Chondrocyte (in vitro differentiated cells): Measurements from ENCODE around the gene TRPC1. TPM values are rescaled to one million over a fixed set of nuclear protein-coding genes. Genes with fewer than 3 reads are reported as not detected.

Experiments used
- DNase-seq: peaks from one replicate; pipeline ENCODE4 v3.0.0; 2021; ENCODE audit warnings: mixed read lengths, low spot score
- H3K27ac Mint-ChIP-seq: one replicate; pipeline ENCODE4 v1.8.0; 2021; ENCODE audit warnings: mild to moderate bottlenecking, moderate library complexity, mixed read lengths; ENCODE audit not compliant: unreplicated experiment
- H3K27me3 Mint-ChIP-seq: 2 replicates; pipeline ENCODE4 v1.8.0; 2021; ENCODE audit warnings: low read depth, mixed read lengths
- H3K36me3 Mint-ChIP-seq: 2 replicates; pipeline ENCODE4 v1.8.0; 2021; ENCODE audit warnings: low read depth, mixed read lengths
- H3K4me1 Mint-ChIP-seq: 2 replicates; pipeline ENCODE4 v1.8.0; 2021; ENCODE audit warnings: low read depth, mild to moderate bottlenecking, mixed read lengths
- H3K4me3 Mint-ChIP-seq: one replicate; pipeline ENCODE4 v1.8.0; 2021; ENCODE audit warnings: mild to moderate bottlenecking, moderate library complexity, mixed read lengths; ENCODE audit not compliant: unreplicated experiment
- H3K9me3 Mint-ChIP-seq: 2 replicates; pipeline ENCODE4 v1.8.0; 2021; ENCODE audit warnings: low read depth, mixed read lengths
- CTCF ChIP-seq: fragments of 200-600 bp; sonication (generic); IDR thresholded peaks from 2 replicates; pipeline ENCODE4 v1.5.0; 2021; ENCODE audit warnings: antibody characterized with exemption, mild to moderate bottlenecking, moderate library complexity
- total RNA-seq: library from RNA; stranded (reverse); gene quantifications from 3 replicates; pipeline ENCODE4 v1.2.1, GENCODE V29; 2021

TRPC1 gene
- total RNA-seq, 1 donor from 2014 or later, result 15.1 TPM

DNA sequence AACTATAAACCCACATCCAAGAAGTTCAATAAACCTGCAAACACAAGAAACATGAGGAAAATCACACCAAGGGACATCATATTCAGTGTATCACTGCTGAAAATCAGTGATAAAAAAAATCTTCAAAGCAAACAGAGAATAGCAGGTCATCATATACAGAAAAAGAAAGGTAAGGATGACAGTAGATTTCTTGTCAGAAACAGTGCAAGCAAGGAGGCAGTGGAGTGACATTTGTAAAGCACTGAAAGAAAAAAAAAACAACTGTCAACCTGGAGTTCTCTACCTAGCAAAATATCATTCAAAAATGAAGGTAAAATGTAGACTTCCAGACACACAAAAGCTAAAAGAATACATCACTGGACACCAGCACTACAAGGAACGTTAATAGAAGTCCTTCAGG is 71.5 kb downstream of the TRPC1 start:
- Mint-ChIP-seq H3K27ac (no peak overlapping the region), H3K36me3 (peaks cover 14% of the 10 kb centered on the region), H3K9me3 (no peaks in the 10 kb centered on the region), H3K4me3 (no peak overlapping the region), H3K27me3 (no peaks in the 10 kb centered on the region), H3K4me1 (no peaks in the 10 kb centered on the region)
- DNase-seq, result no peak
- no peak for TF ChIP-seq CTCF

GRCh38 chr3:142796823-142797222 is 73.0 kb downstream of the TRPC1 start:
- H3K27ac Mint-ChIP-seq, result no peak overlapping the region
- H3K9me3 Mint-ChIP-seq, result no peaks in the 10 kb centered on the region
- no peaks in the 10 kb centered on the region for H3K4me1 Mint-ChIP-seq

GRCh38 chr3:142801746-142802145 is 77.9 kb downstream of the TRPC1 start:
- no peak overlapping the region for H3K27ac Mint-ChIP-seq
- no peak for DNase-seq
- no peaks in the 10 kb centered on the region for H3K9me3 Mint-ChIP-seq
- no peak for TF ChIP-seq CTCF
- H3K27me3 Mint-ChIP-seq, result no peaks in the 10 kb centered on the region
- H3K36me3 Mint-ChIP-seq, result peaks cover 13% of the 10 kb centered on the region
- no peak overlapping the region for H3K4me3 Mint-ChIP-seq
- no peaks in the 10 kb centered on the region for H3K4me1 Mint-ChIP-seq

More at GRCh38 chr3:142796823-142797222, 73.0 kb downstream of the TRPC1 start:
- Mint-ChIP-seq H3K27me3 (no peaks in the 10 kb centered on the region), H3K36me3 (peaks cover 14% of the 10 kb centered on the region), H3K4me3 (no peak overlapping the region)
- no peak for DNase-seq
- TF ChIP-seq CTCF, result no peak

GRCh38 chr3:142802891-142803290 is 79.1 kb downstream of the TRPC1 start:
- no peak for DNase-seq
- H3K27ac Mint-ChIP-seq, result no peak overlapping the region
- no peaks in the 10 kb centered on the region for H3K4me1 Mint-ChIP-seq
- no peak for TF ChIP-seq CTCF
- peaks cover 13% of the 10 kb centered on the region for H3K36me3 Mint-ChIP-seq
- H3K4me3 Mint-ChIP-seq, result no peak overlapping the region
- no peaks in the 10 kb centered on the region for H3K27me3 Mint-ChIP-seq
- H3K9me3 Mint-ChIP-seq, result no peaks in the 10 kb centered on the region

GRCh38 chr3:142808103-142808917 is 84.5 kb downstream of the TRPC1 start:
- no peaks in the 10 kb centered on the region for H3K4me1 Mint-ChIP-seq
- no peak overlapping the region for H3K4me3 Mint-ChIP-seq
- TF ChIP-seq CTCF, result no peak
- no peak overlapping the region for H3K27ac Mint-ChIP-seq
- H3K27me3 Mint-ChIP-seq, result no peaks in the 10 kb centered on the region
- peaks cover 9% of the 10 kb centered on the region for H3K36me3 Mint-ChIP-seq
- no peak for DNase-seq
- H3K9me3 Mint-ChIP-seq, result no peaks in the 10 kb centered on the region
